IPS-NIHi7 (cell line): ENCODE results near the gene SRSF8.

Source experiments
- DNase-seq: peaks from one replicate; pipeline ENCODE4 v3.0.0; 2012; ENCODE audit warnings: mixed read lengths; ENCODE audit errors: extremely low spot score

SRSF8 gene

GRCh38 chr11:95068549-95068948 lies 1.8 kb downstream of the SRSF8 start:
- DNase-seq: no peak

GRCh38 chr11:95070471-95070870 lies 3.8 kb downstream of the SRSF8 start:
- DNase-seq: no peak

GRCh38 chr11:95072948-95073347 lies 6.2 kb downstream of the SRSF8 start:
- DNase-seq: no peak

- no peak for DNase-seq
Observed at GRCh38 chr11:95074792-95075563, 8.3 kb downstream of the SRSF8 start.

- DNase-seq: no peak
Observed at GRCh38 chr11:95076416-95076815, 9.7 kb downstream of the SRSF8 start.

GRCh38 chr11:95076981-95077380 lies 10.3 kb downstream of the SRSF8 start:
- no peak for DNase-seq

- no peak for DNase-seq
Observed at GRCh38 chr11:95078526-95078925, 11.8 kb downstream of the SRSF8 start.

GRCh38 chr11:95081010-95081409 lies 14.3 kb downstream of the SRSF8 start:
- no peak for DNase-seq

- no peak for DNase-seq
Observed at GRCh38 chr11:95081412-95081811, 14.7 kb downstream of the SRSF8 start.

- no peak for DNase-seq
Observed at GRCh38 chr11:95082576-95083001, 15.9 kb downstream of the SRSF8 start.

- DNase-seq: no peak
Observed at GRCh38 chr11:95084509-95084908, 17.8 kb downstream of the SRSF8 start.

- DNase-seq: no peak
Observed at GRCh38 chr11:95085117-95085816, 18.5 kb downstream of the SRSF8 start.

- no peak for DNase-seq
Observed at GRCh38 chr11:95086151-95086550, 19.4 kb downstream of the SRSF8 start.

- no peak for DNase-seq
Observed at GRCh38 chr11:95086836-95087570, 20.3 kb downstream of the SRSF8 start.

GRCh38 chr11:95088946-95089619 lies 22.4 kb downstream of the SRSF8 start:
- DNase-seq: no peak

GRCh38 chr11:95089620-95090542 lies 23.2 kb downstream of the SRSF8 start, which contains the start of gene ENDOD1:
Gene ENDOD1 (plus strand): TSS chr11:95089846. CDS start chr11:95089928, 82 bp downstream.
- DNase-seq: peak; percentile 88

- no peak for DNase-seq
Observed at GRCh38 chr11:95091663-95092180, 25.0 kb downstream of the SRSF8 start.

- no peak for DNase-seq
Observed at GRCh38 chr11:95092549-95093324, 26.0 kb downstream of the SRSF8 start.

GRCh38 chr11:95093548-95093947 lies 26.8 kb downstream of the SRSF8 start:
- no peak for DNase-seq
